ENCODE measurements around the gene ZNF343. TPM values are rescaled to one million over a fixed set of nuclear protein-coding genes. Genes with fewer than 3 reads are reported as not detected.

The ZNF343 gene
- total RNA-seq (2022; extraction: Qiagen RNA extraction; ENCODE audit: low read depth), result 12.9 to 14.7 TPM (median 14.5 TPM) in 5 replicates

DNA sequence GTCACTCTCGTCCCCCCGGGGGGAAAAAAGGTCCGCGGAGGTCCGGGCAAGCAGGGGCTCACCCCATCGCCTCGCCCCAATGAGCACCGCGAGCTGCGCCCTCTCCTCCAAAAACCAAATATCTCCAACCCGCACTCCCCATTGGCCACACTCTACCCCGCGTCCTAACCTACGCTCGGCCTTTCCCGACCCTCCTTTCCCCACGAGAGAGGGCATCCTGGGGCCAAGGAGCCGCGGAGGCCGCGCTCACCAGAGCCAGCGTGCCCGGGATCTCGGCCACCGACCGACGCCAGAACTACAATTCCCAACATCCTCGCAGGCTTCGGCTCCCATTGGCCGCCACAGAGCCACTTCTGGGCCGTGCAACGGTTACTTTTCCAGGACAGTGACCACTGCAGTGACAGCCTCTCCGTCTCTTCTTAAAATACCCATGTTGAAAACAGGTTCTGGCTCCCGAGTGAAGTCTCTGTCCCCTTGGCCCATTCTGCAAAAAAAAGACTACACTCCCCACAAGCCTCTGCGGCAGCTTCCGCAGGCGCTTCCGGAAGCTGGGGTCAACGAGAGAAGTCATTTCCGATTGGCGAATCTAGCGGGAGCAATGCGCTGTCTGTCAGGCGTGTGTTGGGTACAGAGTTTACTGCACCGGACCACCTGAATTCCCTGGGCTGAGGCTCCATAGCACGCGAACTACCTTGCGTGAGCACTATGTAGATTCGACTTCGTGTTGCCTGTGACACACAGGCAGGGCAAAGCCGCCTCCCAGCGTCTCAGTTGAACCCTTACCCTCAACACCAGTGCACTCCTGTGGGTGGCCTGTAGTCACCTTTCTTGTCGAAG is at the start of gene ZNF343:
TSS of gene ZNF343 (minus strand) at position 285 of the 837 bp plus-strand sequence. CDS start 15,020 bp downstream, outside the sequence.

GRCh38 chr20:2536560-2536986 is 27.9 kb upstream of the ZNF343 start, which contains the start of gene TMC2:
Gene TMC2 (plus strand): TSS chr20:2536573. CDS start chr20:2536622, 49 bp downstream.

GRCh38 chr20:2470423-2471193 is 38.1 kb downstream of the ZNF343 start, which contains the start of gene SNRPB:
Gene SNRPB (minus strand): TSS chr20:2470789. CDS start chr20:2470690, 99 bp downstream.

Other genes with a start within 250 kb of the ZNF343 start
- 0.05 TPM in 1 of 5 replicates, not detected in the others for gene TGM3, start 212.9 kb downstream of the ZNF343 start, total RNA-seq (2022; extraction: Qiagen RNA extraction; ENCODE audit: low read depth)
- not detected in 5 replicates for gene TGM6, start 128.0 kb downstream of the ZNF343 start, total RNA-seq (2022; extraction: Qiagen RNA extraction; ENCODE audit: low read depth)
- 850 to 1,095 TPM (median 1,020 TPM) in 5 replicates for gene SNRPB, start 38.1 kb downstream of the ZNF343 start, total RNA-seq (2022; extraction: Qiagen RNA extraction; ENCODE audit: low read depth)
- not detected in 5 replicates for gene TMC2, start 27.7 kb upstream of the ZNF343 start, total RNA-seq (2022; extraction: Qiagen RNA extraction; ENCODE audit: low read depth)
- 574 to 654 TPM (median 595 TPM) in 5 replicates for gene NOP56, start 143.7 kb upstream of the ZNF343 start, total RNA-seq (2022; extraction: Qiagen RNA extraction; ENCODE audit: low read depth)
- gene IDH3B, start 155.3 kb upstream of the ZNF343 start, total RNA-seq (2022; extraction: Qiagen RNA extraction; ENCODE audit: low read depth), result 126 to 137 TPM (median 132 TPM) in 5 replicates
- 1.4 to 3.4 TPM (median 2.3 TPM) in 5 replicates for gene EBF4, start 183.9 kb upstream of the ZNF343 start, total RNA-seq (2022; extraction: Qiagen RNA extraction; ENCODE audit: low read depth)